AG08395 (cell line): ENCODE results near the gene HINT3.
"Not testable (repeated sequence)": the region's sequence is repeated elsewhere in the genome, so short reads cannot be mapped to it uniquely, and the experiment has no call there.

Experiments
- DNase-seq: peaks from one replicate; pipeline ENCODE4 v3.0.0; 2012; ENCODE audit warnings: mixed read lengths, low spot score

Gene HINT3

GRCh38 chr6:126002755-126003679, 46.4 kb downstream of the HINT3 start:
- no peak for DNase-seq

- DNase-seq = no peak
Measured at GRCh38 chr6:126007800-126008199, 51.2 kb downstream of the HINT3 start.

GRCh38 chr6:126010040-126010439, 53.5 kb downstream of the HINT3 start:
- no peak for DNase-seq

- peak; percentile 8 for DNase-seq
Measured at GRCh38 chr6:126015863-126016262, 59.3 kb downstream of the HINT3 start.

- DNase-seq = no peak
Measured at GRCh38 chr6:126016591-126016990, 60.0 kb downstream of the HINT3 start.

GRCh38 chr6:126017668-126018067, 61.1 kb downstream of the HINT3 start:
- no peak for DNase-seq

GRCh38 chr6:126020305-126021050, 63.9 kb downstream of the HINT3 start:
- DNase-seq = no peak

GRCh38 chr6:126023474-126023873, 66.9 kb downstream of the HINT3 start:
- not testable (repeated sequence) for DNase-seq

- no peak for DNase-seq
Measured at GRCh38 chr6:126026001-126026400, 69.4 kb downstream of the HINT3 start.

GRCh38 chr6:126027601-126028000, 71.0 kb downstream of the HINT3 start:
- DNase-seq = no peak
